HG03520 (cell line): ENCODE data around the gene AHNAK.

Experiments used
- ATAC-seq: cut with Tn5 transposase; IDR thresholded peaks from one replicate; pipeline ENCODE4 v1.9.1; 2021; ENCODE audit warnings: mild to moderate bottlenecking, moderate library complexity; ENCODE audit not compliant: unreplicated experiment

AHNAK gene

GRCh38 chr11:62409831-62410230, 136.8 kb downstream of the AHNAK start:
- no peak for ATAC-seq

GRCh38 chr11:62406034-62406433, 140.6 kb downstream of the AHNAK start:
- ATAC-seq = no peak

- ATAC-seq = no peak
Measured at GRCh38 chr11:62404901-62405300, 141.7 kb downstream of the AHNAK start.

DNA sequence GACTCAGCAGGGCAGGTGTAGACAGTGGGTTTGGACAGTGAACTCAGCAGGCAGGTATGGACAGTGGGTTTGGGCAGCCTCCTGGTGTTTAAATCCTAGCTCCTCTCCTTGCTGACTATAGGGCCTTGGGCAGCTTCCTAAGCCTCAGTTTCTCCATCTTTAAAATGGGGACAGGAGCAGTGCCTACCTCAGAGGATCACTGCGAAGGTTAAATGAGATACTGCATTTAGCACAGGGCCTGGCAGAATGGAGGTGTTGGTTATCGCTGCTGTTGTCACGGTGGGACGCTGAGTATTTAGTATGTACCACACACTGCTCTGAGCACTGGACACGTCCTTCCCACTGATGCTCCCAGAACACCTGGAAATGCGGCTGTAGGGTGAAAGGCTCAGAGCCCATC, 142.2 kb downstream of the AHNAK start:
- ATAC-seq = no peak

- no peak for ATAC-seq
Measured at GRCh38 chr11:62402960-62403730, 143.5 kb downstream of the AHNAK start.

DNA sequence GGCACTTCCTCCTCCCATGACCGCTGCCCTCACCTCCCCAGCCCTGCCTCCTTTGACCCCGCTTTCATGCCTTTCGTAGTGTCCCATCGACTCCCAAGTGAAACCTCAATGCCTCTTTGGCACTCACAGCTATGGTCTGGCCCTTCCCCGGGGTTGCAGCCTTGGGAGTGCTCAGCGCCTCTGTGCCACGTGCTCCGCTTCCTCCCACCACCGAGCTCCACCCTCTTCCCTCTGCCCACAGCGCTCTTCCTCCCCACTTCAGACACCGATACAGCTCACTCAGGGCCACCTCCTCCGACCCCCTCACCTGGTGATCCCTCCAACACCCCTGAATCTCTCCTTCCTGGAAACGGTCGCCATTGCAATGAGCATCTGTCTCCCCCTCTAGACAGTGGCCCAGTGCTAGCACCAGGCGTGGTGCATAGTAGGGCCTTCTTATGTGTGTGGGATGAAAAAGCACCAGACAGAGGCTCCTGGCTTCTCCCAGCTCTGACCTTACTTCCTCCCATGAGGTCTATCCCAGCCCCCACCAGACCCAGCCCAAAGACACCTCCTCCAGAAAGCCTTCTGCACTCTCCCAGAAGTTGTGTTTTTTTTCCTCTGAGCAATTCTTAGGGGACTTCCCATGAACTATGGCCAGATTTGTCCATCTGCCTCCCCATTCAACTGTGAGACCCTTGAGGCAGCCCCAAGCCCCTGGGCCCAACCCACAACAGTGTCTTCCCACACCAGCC, 144.2 kb downstream of the AHNAK start:
- no peak for ATAC-seq

DNA sequence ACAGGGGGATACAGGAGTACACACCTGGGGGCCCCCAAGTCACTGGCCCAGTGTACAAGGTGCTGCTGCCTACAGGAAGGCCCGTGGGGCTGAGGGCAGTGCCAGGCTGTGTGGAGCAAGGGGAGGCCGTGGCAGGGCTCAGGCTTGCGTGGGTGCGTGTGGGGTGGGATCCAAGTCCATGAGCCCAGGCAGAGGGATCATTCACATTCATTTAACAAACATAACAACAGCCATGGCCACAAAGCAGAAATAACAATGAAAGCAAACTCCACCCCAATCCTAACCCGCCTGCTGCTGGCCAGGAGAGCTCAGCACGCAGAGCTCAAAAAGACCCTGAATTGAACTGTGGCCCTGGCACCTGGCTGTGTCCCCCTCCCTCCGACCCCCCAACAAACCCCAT, 144.8 kb downstream of the AHNAK start:
- no peak for ATAC-seq

DNA sequence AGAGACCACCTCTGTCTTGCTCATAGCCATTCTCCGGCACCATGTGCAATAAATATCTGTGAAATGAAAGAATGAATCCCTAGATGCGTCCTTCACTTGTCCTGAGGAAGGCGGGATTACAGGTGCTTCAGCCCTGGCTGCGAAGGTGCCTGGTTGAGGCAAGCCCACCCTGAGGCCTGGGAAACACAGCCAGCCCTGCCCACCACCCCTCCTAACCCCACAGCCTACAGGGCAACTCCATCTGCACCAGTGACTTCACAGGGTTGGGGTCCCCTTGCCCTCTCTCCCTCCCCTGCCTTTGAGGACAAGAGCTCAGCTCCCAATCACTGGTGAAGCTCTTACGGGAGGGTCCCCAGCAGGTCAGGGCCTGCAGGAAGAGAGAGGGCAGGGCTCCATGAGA, 145.2 kb downstream of the AHNAK start:
- ATAC-seq = no peak

DNA sequence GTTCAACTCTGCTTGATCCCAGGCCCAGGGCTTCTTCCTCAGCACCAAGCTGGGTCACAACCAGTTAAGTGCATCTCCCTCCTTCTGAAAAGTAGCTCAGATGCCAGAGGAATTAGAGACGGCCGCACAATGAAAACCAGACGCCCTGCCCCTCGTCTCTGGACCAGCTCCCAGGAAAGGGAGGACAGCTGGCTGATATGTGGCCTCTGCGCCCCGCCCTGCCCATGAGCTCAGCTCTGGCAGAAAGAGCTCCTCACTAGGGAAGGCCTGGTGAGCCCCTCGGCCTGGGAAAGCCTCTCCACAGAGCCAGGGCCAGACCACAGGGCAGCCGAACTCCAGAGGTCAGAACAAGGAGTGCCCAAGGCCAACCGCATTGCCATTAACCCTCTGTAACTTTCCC, 145.8 kb downstream of the AHNAK start:
- ATAC-seq = no peak

DNA sequence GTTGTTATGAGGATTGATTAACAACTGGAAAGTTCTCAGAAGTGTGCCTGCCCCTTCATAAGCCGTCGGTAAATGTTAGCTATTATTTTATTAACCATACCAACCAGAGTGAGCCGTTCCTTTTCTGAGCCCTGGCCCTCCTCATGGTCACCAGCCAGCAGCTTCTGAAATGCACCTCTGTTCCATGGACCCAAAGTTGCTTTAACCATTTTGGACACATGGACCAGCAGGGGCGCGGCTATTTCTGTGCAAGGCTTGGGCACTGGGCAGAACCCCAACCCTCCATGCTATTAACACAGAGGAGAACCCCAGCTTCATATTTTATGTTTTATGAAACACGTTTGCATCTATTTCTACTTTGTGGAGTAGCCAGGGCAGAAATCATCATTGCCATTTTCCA, 146.3 kb downstream of the AHNAK start:
- no peak for ATAC-seq

DNA sequence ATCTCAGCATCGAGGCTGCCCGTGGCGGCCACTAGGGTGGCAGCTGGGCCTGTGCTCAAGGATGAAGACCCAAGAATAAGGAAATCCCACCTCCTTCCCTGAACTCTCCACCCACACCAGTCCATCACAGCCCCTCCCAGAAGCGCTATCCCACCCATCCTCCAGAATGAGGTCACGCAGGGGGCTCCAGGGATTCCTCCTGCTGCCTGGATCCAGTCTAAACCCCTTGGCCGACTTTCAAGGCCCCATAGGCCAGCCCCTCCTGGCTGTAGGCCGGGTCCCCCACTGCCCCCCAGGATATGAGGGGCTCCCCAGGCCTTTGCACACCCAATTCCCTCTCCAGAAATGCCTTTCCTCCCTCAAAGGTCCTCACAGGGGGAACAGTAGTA, 146.7 kb downstream of the AHNAK start:
- ATAC-seq = no peak

DNA sequence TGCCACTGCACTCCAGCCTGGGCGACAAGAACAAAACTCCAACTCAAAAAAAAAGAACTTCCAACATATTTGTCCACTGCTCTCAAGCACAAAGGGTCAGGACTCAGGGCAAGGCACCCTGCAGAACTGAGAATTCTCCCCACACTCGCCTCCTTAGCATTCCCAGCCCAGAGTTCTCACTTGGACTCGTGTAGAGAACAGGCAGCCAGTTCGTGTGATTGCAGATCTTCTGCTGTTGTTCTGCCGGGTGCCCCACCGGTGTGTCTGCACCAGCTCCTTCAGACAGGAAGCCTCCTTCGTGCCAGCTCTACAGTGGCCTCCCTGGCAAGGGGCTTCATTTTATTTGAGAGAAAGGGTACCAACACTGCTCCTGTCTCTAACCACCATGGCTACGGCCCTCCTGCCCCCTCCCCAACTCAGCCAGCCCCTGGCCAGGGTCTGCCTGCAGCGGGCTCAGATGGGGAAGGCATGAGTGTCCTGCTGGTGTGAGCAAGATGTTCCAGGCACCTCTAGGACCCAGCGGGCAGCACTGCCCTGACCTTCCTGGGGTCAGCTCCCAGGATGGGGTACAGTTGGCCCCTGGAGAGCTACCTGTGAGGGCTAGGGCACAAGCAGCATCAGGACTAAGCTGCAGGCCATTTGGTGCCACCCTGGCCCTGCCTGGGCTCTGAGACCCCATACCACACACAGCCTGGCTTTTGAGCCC, 147.3 kb downstream of the AHNAK start:
- no peak for ATAC-seq

- ATAC-seq = no peak
Measured at GRCh38 chr11:62398011-62398994, 148.3 kb downstream of the AHNAK start.

GRCh38 chr11:62395885-62396551, 150.6 kb downstream of the AHNAK start:
- no peak for ATAC-seq

DNA sequence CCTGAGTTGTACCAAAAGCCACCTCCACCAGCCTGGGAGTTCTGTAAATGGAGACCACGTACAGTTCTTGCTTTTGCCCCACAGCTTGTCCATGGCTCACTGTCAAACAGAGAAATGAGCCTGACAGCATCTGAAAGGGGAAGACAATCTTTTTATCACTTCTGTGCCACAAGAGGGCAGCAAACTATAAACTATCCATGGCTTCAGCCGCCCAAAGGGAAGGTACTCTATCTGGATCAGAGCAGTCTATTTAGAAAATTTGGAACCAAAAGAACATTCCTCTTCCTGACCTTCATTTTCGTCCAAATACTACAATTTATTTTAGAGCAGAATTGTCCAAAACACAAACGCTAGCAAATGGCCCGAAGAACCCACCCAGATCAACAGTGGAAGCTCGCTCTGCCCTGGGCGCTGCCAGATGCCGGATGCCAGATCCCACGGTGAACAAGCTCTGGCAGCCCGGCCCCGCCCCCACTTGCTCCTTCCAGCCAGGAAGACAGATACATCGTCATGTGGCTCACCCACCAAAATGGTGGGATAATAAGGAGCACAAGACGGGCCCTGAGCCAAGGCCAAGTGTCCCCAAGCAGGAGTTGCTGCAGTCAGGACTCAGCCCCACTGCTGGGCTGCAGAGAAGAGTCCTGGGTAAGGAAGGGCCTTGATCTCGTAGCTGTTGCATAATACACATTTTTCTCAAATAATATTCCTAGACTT, 151.6 kb downstream of the AHNAK start:
- ATAC-seq = no peak

- ATAC-seq = no peak
Measured at GRCh38 chr11:62393735-62394134, 152.9 kb downstream of the AHNAK start.

GRCh38 chr11:62393061-62393611, 153.5 kb downstream of the AHNAK start:
- no peak for ATAC-seq

GRCh38 chr11:62392506-62392905, 154.1 kb downstream of the AHNAK start:
- no peak for ATAC-seq
